ENCODE measurements around the gene SDK1.
A peak's percentile ranks its signal among the peaks of the same experiment; 100 is the strongest.

SDK1 gene

DNA sequence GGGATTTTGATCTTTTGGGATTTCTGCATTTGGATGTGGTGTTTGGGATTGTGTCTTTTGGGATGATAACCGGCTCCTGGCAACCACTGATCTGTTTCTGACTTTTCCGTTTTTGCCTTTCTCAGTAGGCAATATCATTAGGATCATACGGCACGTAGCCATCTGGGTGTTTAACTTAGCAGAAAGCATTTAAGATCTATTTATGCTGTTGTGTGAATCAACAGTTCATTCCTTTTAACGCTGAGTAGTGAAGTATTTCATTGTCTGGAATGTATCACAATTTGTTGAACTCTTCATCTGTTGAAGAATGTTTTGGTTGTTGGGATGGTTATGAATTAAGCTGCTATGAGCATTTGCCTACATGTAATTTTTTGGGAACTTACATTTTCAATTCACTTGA, 459.6 kb downstream of the SDK1 start:
- ATAC-seq: no peak
- no peaks in the 10 kb centered on the region for H3K9me3 Mint-ChIP-seq
- no peak overlapping the region for H3K27ac Mint-ChIP-seq
- no peak for DNase-seq (ENCODE audit: low spot score in 2 of 2)
- H3K36me3 Mint-ChIP-seq: no peaks in the 10 kb centered on the region
- H3K4me1 Mint-ChIP-seq: no peaks in the 10 kb centered on the region
- no peak overlapping the region for H3K4me3 Mint-ChIP-seq

DNA sequence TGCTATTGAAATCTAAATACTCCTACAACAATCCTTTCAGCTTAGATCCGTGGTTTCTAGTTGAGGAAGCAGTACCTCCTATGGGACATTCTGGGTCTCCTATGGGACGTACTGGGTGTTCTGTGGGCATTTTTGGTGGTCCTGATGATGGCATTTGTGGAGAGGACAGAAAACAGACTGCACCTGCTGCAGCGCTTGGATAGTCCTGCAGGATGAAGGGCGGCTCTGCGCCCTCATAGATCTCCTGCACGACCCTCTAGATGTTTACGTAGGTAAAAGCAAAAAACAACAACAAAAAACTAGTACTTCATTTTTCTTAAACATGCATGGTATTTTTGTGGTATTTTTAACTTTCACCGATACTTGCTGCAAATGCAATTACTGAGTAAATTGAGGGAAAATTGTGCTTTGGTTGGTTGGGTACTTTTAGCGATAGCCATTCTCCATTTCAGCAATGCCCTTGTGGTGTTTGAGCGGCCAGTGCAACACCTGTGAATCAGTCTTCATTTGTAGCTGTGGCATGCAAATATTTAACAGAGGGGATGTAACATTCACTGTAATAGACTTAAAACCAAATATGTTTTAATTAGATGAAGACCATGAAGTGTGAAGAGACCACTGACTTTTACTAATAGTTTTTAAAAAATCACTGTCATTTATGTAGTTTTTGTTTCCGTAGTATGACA, 461.2 kb downstream of the SDK1 start:
- ATAC-seq: no peak
- no peaks in the 10 kb centered on the region for H3K9me3 Mint-ChIP-seq

DNA sequence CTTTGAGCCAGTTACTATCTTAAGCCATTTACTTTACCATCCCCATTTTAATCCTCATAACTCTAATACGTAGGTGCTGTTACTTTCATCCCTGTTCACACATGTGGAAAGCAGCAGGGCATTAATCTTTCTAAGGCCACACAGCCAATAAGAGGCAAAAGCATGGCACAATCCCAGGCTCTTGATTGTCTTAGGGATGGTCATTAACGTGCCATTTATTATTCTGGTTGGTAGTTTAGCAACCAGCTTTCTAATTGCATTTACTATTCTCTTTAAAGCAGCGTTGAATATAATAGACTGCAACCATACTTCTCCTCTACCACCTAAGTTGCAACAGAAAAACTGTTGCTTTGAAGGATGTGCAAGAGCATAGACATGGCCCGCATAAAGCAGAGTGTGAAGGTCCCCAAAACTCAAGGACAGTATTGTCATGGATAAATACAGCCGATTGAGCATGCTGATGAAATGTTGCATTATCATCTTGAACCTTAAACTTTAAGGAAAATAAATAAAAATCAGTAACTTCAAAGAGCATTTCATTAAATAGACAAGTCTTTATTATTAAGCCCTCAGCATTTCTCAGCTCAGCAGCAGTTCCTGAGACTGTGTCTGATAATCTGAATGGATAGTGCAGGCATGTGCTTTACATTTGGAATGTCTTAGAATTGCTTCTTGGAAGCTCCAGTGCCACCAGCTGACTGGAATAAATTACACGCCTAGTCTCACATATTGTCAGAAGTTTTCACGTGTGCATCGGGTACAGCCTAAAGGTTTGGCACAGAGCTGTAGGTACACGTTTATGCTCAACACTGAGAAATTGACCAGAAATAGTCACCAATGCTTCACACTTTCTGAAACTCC, 467.1 kb downstream of the SDK1 start:
- ATAC-seq: no peak
- no peaks in the 10 kb centered on the region for H3K36me3 Mint-ChIP-seq
- H3K4me1 Mint-ChIP-seq: no peaks in the 10 kb centered on the region
- no peak overlapping the region for H3K27ac Mint-ChIP-seq
- H3K9me3 Mint-ChIP-seq: no peaks in the 10 kb centered on the region
- H3K4me3 Mint-ChIP-seq: no peak overlapping the region
- no peak for DNase-seq (ENCODE audit: low spot score in 2 of 2)

More for the DNA sequence above, 461.2 kb downstream of the SDK1 start:
- Mint-ChIP-seq H3K4me3 (no peak overlapping the region), H3K36me3 (no peaks in the 10 kb centered on the region), H3K4me1 (no peaks in the 10 kb centered on the region), H3K27ac (no peak overlapping the region)
- DNase-seq (ENCODE audit: low spot score in 2 of 2): no peak

DNA sequence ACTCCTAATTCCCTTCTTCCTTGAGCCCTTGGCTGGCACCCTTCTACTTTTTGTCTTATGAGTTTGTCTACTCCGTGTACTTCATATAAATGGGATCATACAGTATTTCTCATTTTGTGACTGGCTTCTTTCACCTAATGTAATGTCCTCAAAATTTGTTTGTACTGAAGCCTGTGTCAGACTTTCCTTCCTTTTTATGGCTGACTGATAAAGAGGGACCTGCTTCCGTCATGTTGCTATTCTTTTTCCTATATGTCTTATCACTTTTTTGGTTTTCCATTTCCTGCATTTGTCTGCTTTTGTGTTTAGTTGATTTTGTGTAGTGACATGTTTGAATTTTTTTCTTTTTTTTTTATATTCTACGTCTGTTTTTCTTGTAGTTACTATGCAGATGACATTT, 470.9 kb downstream of the SDK1 start:
- no peaks in the 10 kb centered on the region for H3K9me3 Mint-ChIP-seq
- ATAC-seq: no peak
- no peaks in the 10 kb centered on the region for H3K36me3 Mint-ChIP-seq
- no peak for DNase-seq (ENCODE audit: low spot score in 2 of 2)
- no peak overlapping the region for H3K4me3 Mint-ChIP-seq
- H3K27ac Mint-ChIP-seq: no peak overlapping the region
- no peaks in the 10 kb centered on the region for H3K4me1 Mint-ChIP-seq

DNA sequence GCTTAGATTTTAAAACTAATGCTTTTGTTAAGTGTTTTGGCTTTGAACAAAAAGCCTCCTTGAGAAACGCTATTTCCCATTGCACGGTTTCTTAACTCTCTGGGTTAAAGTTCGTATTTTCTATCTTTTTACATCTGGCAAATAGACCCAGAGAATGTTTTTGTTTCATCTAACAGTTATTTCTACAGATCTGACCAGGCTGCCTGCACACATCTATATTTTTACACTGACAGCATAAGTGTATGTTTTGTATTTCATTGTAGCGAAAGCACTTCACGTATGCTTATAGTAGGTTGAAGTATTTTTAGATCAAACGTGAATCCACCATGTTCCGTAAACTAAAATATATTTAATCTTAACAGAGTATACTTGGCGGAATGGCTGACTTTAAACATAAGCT, 477.3 kb downstream of the SDK1 start:
- H3K27ac Mint-ChIP-seq: no peak overlapping the region
- no peaks in the 10 kb centered on the region for H3K36me3 Mint-ChIP-seq
- no peaks in the 10 kb centered on the region for H3K4me1 Mint-ChIP-seq
- ATAC-seq (no peak), DNase-seq (ENCODE audit: low spot score in 2 of 2) (no peak)
- peaks cover 8% of the 10 kb centered on the region for H3K9me3 Mint-ChIP-seq
- no peak overlapping the region for H3K4me3 Mint-ChIP-seq

DNA sequence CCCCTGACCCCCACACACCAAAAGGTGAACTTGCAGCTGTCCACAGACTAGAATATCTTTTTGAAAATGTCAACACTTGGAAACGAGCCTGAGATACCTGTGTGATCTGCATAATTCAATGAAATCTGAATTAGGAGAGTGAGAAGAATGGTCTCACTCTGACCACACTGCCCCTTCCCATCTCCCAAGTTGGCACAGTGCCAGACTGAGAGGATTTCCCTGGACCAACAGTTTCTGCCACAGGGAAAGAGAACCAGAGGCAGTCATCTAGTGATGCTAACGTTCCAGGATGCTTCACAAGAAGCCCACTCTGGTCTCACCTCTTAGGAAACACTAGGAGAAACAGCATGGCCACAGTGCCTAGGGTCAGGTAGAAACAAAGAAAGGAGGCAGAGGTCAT, 479.0 kb downstream of the SDK1 start:
- DNase-seq (ENCODE audit: low spot score in 2 of 2) (no peak), ATAC-seq (no peak)
- Mint-ChIP-seq H3K4me3 (no peak overlapping the region), H3K27ac (no peak overlapping the region), H3K36me3 (no peaks in the 10 kb centered on the region), H3K9me3 (peaks cover 8% of the 10 kb centered on the region), H3K4me1 (no peaks in the 10 kb centered on the region)

DNA sequence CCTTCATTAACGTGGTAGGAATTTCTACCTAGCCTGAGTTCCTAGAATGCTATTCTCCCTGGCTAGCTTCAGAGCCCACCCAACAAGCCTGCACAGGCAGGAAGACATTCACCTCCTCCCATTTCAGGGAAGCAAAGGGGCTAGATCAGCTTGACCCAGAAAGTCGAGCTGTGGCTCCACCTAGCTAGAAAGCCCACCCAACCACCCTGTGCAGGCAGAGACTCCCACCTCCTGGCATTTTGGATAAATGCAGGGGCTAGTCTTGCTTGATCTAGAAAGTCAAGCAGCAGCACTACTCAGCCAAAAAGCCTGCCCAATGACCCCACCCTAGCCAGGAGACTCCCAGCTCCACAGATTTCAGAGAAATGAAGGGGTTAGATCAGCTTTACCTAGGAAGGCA, 479.5 kb downstream of the SDK1 start:
- Mint-ChIP-seq H3K27ac (no peak overlapping the region), H3K4me3 (no peak overlapping the region), H3K9me3 (peaks cover 8% of the 10 kb centered on the region), H3K36me3 (no peaks in the 10 kb centered on the region), H3K4me1 (no peaks in the 10 kb centered on the region)
- DNase-seq (ENCODE audit: low spot score in 2 of 2) (no peak), ATAC-seq (no peak)

DNA sequence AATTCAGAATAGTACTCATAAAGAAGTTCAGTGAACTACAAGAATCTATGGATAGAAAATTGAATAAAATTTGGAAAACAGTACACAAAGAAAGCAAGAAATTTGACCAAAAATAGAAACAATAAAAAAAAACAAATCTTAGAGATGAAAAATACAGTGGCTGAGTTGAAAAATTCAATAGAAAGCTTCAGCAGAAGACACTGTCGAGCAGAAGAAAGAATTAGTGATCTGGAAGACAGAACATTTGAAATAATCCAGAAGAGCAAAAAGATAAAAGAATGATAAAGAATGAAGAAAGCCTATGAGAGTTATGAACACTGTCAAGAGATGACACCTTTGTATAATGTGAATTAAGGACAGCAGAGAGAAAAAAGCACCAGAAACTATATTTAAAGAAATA, 480.6 kb downstream of the SDK1 start:
- Mint-ChIP-seq H3K36me3 (no peaks in the 10 kb centered on the region), H3K27ac (no peak overlapping the region), H3K4me1 (no peaks in the 10 kb centered on the region), H3K9me3 (peaks cover 8% of the 10 kb centered on the region), H3K4me3 (no peak overlapping the region)
- ATAC-seq: no peak
- no peak for DNase-seq (ENCODE audit: low spot score in 2 of 2)

DNA sequence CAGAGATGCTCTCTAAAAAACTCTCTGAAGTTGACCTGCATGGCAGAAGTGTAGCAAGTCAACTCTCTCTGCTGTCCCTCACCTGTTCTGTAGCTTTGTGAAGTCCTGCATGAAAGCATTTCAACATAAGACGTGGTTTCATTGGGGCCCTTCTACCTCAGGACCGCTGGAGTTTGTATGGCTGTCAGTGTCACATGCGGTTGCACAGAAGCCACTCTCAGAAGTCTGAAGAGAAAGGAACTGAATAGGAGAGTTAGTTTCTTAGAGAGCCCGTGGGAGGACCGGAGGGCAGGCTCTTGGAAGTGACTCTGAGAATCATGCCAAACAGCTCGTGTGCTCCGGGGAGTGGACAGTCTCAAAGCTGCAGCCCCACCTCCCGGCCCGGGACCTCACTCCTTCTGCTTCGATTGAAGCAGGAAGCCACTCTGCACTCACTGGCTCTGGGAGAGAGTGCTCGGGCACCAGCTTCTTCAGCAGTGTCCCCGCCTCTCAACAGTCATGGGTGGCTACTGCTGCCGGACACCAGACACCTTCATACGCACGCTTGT, 486.7 kb downstream of the SDK1 start:
- no peaks in the 10 kb centered on the region for H3K4me1 Mint-ChIP-seq
- peak; percentile 43 for ATAC-seq
- no peak overlapping the region for H3K27ac Mint-ChIP-seq

DNA sequence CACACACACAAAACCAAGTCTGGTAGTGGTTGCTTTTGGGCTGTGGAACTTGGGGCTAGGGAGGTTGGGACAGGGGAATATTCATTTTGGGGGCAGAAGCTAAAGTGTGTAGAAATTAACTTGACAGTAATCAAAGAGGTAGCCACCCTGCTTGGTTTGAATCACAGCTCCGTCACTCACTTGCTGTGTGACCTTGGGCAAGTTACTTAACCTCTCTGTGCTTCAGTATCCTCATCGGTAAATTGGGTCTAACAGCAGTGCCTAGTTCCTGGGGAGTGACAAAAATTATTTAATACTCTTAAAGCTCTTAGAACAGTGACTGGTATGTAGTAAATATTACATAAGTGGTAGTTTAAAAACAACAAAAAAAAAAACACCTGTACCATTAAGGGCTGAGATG, 489.8 kb downstream of the SDK1 start:
- Mint-ChIP-seq H3K4me3 (no peak overlapping the region), H3K36me3 (no peaks in the 10 kb centered on the region), H3K9me3 (no peaks in the 10 kb centered on the region), H3K4me1 (no peaks in the 10 kb centered on the region), H3K27ac (no peak overlapping the region)
- ATAC-seq: no peak
- no peak for DNase-seq (ENCODE audit: low spot score in 2 of 2)

More for the DNA sequence above, 486.7 kb downstream of the SDK1 start:
- no peaks in the 10 kb centered on the region for H3K36me3 Mint-ChIP-seq
- H3K9me3 Mint-ChIP-seq: no peaks in the 10 kb centered on the region
- no peak for DNase-seq (ENCODE audit: low spot score in 2 of 2)
- no peak overlapping the region for H3K4me3 Mint-ChIP-seq

DNA sequence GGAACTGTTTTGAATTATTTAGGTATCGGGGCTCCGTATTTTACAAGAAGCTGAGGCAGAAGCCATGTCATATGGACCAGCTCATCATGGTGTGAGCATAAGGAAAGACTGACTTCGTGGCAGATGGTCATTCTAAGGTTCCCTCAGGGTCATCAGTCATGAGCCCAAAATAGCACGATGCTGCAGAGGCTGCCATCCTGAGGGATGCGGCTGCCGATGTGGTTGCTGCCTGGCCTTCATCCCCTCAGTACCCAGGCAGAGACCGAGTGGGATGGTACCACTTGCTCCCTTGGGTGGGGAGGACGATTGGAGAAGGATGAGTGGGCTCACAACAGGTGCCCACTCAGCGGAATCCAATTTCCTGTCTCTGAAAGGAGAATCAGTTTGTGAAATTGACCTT, 490.3 kb downstream of the SDK1 start:
- Mint-ChIP-seq H3K9me3 (no peaks in the 10 kb centered on the region), H3K4me3 (no peak overlapping the region), H3K27ac (no peak overlapping the region), H3K36me3 (no peaks in the 10 kb centered on the region), H3K4me1 (no peaks in the 10 kb centered on the region)
- ATAC-seq: no peak
- DNase-seq (ENCODE audit: low spot score in 2 of 2): no peak

DNA sequence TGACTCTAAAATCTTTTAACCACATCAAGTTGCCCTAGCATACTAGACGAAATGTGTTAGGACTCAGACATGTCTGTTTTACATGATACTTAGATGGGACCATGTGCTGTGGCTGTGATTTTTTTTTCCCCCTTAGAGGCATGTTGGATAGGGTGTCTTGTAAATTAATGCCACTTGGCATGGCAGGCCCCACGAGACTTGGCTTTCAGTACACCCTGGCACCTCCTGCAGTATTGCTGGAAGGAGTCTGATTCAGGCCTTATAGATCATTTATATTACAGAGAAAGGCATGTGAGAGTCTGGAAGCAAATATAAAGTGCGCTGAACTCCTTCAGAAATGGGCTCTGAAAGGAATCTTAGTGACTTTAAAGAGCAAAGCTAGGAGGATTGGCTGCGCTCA, 494.1 kb downstream of the SDK1 start:
- Mint-ChIP-seq H3K9me3 (no peaks in the 10 kb centered on the region), H3K4me1 (no peaks in the 10 kb centered on the region), H3K4me3 (no peak overlapping the region), H3K27ac (no peak overlapping the region), H3K36me3 (no peaks in the 10 kb centered on the region)
- DNase-seq (ENCODE audit: low spot score in 2 of 2) (no peak), ATAC-seq (no peak)

DNA sequence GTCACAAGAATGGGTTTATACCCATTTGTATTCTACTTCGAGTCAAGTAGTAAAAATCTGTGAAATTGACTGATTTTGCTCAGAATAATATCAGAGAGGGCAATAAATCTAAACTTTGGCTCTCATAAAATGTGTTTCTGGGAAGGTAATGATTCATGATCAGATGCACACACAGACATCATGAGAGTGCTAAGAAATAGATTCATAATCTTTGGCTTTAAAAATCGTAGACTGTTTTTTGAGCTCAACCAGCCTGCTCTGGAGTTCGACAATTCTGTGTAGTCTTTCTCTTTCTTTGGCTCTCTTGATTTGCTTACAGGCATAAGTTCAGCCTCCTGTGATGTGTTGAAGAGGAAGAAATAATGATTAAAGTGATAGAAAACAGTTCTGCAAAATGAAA, 494.7 kb downstream of the SDK1 start:
- H3K36me3 Mint-ChIP-seq: no peaks in the 10 kb centered on the region
- no peak overlapping the region for H3K27ac Mint-ChIP-seq
- no peaks in the 10 kb centered on the region for H3K9me3 Mint-ChIP-seq
- H3K4me1 Mint-ChIP-seq: no peaks in the 10 kb centered on the region
- no peak overlapping the region for H3K4me3 Mint-ChIP-seq
- ATAC-seq: no peak
- no peak for DNase-seq (ENCODE audit: low spot score in 2 of 2)

DNA sequence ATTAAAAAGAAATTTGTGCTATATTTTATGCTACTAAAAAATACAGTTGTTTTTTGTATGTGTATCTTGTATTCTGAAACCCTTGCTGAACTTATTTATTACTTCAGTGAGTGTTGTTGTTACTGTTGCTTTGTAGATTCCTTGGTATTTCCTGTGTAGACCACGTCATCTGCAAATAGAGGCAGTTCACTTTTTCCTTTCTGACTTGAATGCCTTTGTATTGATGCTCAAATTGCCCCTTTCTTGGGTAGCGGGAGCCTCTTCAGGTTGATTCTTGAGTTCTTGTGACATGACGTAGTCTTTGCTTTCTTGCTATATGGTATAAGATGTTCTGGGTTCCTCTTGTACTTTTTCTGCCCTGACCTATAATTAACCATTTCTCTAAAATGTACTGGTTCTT, 504.1 kb downstream of the SDK1 start:
- H3K9me3 Mint-ChIP-seq: no peaks in the 10 kb centered on the region
- no peak overlapping the region for H3K4me3 Mint-ChIP-seq
- H3K4me1 Mint-ChIP-seq: no peaks in the 10 kb centered on the region
- DNase-seq (ENCODE audit: low spot score in 2 of 2): no peak
- H3K27ac Mint-ChIP-seq: no peak overlapping the region
- ATAC-seq: no peak
- no peaks in the 10 kb centered on the region for H3K36me3 Mint-ChIP-seq

DNA sequence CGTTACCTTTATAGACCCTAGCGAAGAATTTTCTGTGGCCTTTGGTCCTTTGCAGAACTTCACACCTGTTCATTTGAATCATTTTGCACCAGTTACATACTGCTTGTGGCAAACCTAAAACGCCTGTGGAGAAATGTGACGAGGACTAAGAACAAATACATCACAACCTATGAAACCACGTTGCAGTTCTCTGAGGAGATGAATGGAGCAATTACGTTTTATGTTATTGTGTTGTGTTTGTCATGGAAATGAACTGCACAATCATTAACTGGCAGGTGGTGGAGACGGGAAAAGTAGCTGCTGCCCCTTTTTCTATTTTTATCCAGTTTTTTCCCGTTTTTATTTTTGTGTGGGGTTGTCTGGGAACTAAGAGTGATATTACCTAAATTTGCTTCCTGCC, 505.5 kb downstream of the SDK1 start:
- no peaks in the 10 kb centered on the region for H3K4me1 Mint-ChIP-seq
- no peak overlapping the region for H3K27ac Mint-ChIP-seq
- H3K9me3 Mint-ChIP-seq: no peaks in the 10 kb centered on the region
- DNase-seq (ENCODE audit: low spot score in 2 of 2) (no peak), ATAC-seq (no peak)
- no peak overlapping the region for H3K4me3 Mint-ChIP-seq
- H3K36me3 Mint-ChIP-seq: no peaks in the 10 kb centered on the region

DNA sequence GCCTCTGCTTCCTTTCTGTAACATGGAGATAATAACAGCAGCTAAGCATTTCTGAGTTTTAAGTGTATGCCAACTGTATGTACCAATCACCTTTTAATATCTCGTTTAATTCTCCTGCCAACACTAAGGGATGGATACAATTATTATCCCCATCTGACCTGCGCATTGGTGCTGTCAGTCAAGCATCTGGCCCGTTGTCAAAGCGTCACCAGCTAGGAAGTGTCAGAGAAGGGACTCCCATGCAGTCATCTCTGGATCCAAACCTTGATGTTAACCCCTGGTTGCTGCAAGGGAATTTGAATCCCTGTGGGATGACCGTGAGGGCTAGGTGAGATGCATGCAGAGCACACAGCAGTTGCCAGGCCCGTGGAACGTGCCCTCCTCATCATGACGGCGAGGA, 506.8 kb downstream of the SDK1 start:
- Mint-ChIP-seq H3K9me3 (no peaks in the 10 kb centered on the region), H3K4me1 (no peaks in the 10 kb centered on the region), H3K4me3 (no peak overlapping the region), H3K27ac (no peak overlapping the region), H3K36me3 (no peaks in the 10 kb centered on the region)
- ATAC-seq (no peak), DNase-seq (ENCODE audit: low spot score in 2 of 2) (no peak)

Data from stimulated activated effector memory CD8-positive, alpha-beta T cell treated with anti-CD3 and anti-CD28 coated beads, Interleukin-12 subunit alpha, Interleukin-12 subunit beta, amount 100 ng/mL, for 72 hours (primary cell).